Measurements from ENCODE around the gene STIM2.

STIM2 gene

DNA sequence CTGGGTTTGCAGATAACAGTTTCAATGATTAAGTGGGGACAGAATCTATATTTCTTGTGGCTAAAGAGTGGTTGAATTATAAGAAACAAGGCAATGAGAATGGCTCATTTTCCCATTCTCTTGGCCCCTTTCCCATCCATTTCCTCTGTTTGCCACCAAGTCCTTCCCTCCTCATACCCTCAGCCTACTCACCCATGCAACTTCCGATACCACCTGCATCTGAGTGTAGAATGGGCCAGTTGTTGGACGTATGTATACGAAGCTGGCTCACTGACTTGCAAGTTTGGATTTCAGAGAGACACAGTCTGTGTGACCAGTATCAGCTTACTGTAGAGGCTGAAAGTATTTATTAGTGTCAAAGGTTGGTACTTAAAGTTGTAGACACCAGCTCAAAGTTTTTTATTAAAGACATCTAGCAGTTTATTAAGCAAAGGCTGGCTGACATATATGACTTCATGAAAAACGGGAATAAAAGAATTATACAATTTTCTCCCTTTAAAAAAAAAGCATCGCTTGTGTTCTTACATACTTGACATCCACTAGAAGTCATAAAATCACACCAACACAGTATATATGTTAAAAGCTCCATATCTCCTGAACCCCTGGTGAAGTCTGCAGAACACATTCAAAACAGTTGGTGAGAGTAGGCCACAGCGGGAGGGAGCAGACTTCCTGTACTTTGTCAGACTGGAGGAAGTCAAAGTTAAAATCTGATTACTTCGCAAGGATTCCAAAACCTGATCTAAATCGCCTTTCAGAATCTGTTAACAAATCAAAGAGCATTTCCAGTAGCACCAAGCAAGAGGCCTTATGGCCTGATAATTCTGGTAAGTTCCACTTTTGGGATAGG lies 22.4 kb upstream of the STIM2 start:
- no peak for DNase-seq

DNA sequence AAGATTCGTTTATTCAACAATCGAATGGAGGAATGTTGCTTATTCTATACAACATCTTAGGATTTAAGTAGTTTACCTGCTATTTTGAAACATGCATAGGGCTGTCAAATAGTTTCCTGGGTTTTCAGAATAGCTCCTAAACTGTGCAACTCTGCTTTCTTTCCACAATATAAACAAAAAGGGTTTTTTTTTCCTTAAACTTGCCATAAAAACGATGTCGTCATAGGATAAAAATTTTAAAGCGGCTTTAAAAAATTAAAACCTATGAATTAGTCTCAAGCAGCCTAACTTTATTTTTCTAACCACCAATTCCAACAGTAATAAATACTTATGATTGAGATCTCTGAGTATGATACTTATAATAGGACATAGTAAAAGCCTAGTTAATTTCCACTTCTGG lies 21.6 kb upstream of the STIM2 start:
- DNase-seq = no peak

GRCh38 chr4:26839534-26839951 lies 21.1 kb upstream of the STIM2 start:
- no peak for DNase-seq

DNA sequence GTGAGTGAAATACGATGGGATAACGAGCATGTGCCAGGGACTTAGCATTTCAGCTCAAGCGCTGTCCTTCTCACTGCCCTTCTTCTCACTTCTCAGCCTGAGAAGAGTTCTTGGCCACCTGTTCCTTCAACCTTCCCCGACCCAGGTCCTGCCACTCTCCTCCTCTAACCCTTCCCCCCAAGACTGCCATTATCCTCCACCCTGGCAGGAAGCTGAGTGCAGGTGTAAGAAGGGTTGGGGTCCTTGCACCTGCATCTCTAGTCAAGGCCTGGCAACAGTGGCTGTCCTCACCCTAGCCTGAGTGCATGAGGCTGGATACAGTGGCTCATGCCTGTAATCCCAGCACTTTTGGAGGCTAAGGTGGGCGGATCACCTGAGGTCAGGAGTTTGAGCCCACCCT lies 19.9 kb upstream of the STIM2 start:
- DNase-seq = no peak

DNA sequence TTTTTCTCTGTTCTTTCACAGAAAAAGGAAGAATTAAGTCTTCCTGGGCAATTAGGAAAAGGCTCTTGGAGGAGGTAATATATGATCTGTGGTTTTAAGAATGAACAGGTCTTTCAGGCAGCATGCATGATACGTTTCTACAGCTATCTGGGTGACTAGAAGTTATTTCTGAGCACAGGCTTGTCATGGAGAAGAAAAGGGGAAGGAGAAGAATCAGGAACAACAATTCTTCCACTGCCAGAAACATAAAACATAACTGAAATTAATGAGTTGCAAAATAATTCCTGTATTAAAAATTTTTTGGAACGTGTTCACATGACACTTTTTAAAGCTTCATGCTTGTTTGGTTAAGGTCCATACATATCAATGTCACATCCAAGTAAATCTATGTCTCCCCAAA lies 17.7 kb upstream of the STIM2 start:
- DNase-seq = no peak

- DNase-seq = no peak
These were observed 10.1 kb upstream of the STIM2 start for GRCh38 chr4:26850528-26850927.

DNA sequence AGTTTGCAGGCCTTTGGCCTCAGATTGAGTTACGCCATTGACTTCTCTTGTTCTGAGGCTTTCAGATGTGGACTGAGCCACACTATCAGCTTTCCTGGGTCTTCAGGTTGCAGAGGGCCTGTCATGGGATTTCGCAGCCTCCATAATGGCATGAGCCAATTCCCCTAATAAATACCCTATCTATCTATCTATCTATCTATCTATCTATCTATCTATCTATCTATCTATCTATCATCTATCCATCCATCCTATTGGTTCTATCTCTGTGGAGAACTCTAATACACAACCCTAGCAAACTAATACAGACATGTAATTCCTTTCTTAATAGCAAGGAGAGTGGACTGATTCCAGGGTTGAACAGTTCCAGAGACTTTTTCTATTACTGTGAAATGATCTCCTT lies 9.5 kb upstream of the STIM2 start:
- no peak for DNase-seq

GRCh38 chr4:26854701-26855100 lies 5.9 kb upstream of the STIM2 start:
- DNase-seq = no peak

DNA sequence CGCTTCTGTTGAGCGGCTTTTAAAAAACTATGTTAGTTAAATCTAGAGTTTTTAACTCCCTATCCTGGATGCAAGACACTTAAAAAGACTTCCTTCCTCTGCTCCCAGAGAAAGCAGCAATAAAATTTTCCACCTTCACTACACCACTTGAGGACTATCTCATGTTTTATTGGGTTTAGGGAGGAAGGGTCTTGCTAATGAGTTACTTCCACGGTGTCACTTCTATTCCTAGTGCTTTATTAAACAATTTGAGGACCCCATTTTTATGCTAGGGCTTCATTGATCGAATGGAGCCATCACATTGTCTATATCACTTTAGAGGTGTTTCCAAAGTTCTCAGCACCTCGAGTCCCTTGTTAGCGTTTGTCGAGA lies 3.7 kb upstream of the STIM2 start:
- no peak for DNase-seq

DNA sequence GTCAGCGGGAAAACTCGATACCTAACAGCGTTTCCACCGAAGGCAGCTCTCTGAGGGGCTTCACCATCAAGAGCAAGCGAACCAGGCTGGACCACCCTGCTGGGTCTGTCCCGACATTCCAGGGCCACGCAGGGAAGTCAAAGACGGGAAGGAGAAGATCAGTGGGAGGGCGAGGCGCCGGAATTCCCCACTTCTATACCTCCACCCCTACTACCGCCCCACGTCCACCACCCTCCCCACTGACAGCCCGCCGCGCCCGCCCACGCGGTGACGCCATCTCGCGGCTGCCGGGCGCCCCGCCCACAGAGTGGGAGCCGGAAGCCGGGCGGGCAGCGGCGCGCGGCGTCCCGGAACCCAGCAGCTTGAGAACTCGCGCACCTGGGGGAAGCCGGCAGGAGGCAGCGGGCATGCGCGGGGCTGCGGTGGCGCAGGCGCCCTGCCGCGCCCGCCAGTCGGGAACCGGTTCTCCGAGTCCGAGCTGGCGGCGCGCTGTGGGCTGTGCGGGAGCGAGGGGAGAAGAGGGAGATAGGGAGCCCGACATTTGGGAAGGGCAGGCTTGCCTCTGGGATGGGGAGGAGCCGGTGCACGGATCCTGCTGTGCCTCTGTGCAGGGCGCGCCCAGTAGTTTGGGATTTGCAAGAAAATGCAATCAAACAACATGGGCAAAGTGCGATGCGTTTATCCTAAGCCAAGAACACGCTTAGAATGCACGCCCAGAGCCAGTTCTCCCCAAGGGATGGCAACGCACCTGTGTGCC lies 3.2 kb upstream of the STIM2 start:
- peak; percentile 54 for DNase-seq

DNA sequence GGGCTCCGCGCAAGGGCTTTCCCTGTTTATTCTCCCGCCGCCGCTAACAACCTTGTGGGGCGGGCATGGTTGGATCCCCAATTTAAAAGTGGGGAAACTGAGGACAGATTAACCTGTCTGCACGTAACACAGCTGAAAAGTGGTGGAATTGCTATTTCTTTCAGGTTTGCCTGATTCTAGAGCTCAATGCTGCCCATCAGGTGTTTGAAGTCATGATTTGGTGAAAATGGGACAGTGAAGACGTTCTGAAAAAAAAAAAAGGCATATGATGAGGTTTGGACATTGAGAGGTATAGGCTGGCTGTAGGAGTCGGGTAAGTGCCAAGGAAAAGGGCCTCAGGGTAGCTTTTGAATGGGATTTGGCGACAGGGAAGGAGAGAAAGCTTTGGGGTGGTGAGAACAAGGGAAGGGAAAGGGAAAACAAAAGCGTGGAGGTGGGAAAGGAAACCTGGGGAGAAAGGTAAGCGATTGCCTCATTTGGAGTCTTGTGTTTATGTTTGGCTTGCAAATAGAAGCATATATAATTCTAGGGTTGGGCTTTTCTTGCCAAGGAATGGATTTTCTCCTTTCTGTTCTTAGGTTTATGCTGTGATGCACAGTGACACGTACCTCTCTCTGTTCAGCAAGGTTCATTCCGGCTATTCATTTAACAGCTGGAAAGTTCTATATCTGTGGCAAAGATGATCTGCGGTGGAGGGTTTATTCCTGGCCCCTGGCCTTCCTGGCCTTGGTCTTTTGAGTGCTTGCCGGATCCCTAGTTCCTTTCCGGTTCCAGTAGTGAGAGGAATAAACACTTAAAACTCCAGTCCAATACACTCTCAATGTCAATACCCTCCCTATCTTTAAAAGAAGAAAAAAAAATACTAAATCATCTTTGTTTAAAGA lies 2.4 kb upstream of the STIM2 start:
- no peak for DNase-seq

DNA sequence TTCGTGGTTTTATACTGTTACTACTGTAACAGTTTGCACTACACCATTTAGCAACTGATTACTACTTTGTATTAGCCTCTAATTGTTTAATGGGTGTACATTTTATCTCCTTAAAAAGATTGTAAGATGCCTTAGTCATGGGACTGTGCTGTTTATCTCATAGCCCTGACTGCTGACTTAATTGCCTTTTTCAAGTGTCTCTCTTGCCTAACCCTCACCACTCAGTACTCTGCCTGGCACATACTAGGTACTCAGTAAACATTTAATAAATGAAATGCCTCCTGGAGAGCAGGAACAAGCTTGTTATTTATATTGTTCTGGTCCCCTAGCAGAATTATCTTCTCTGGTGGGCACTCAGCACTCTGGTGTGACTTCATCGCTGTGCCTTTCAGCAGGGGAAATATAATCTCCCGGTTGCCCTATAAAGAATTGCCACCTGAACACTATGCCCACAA lies 1.7 kb upstream of the STIM2 start:
- no peak for DNase-seq

- DNase-seq = no peak
These were observed 882 bp upstream of the STIM2 start for GRCh38 chr4:26859762-26860156.

DNA sequence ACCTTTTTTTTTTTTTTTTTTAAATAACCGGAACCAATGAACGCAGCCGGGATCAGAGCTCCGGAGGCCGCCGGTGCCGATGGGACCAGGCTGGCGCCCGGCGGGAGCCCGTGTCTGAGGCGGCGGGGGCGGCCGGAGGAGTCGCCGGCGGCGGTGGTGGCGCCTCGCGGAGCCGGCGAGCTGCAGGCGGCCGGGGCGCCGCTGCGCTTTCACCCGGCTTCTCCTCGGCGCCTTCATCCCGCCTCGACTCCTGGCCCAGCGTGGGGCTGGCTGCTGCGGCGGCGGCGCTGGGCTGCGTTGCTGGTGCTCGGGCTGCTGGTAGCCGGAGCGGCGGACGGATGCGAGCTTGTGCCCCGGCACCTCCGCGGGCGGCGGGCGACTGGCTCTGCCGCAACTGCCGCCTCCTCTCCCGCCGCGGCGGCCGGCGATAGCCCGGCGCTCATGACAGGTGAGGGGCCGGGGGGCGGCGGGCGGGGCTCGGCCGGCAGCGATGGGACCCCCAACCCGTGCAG lies 337 bp downstream of the STIM2 start:
- no peak for DNase-seq

- peak; percentile 24 for DNase-seq
These were observed 969 bp downstream of the STIM2 start for GRCh38 chr4:26861434-26862186.

- DNase-seq = no peak
These were observed 1.8 kb downstream of the STIM2 start for GRCh38 chr4:26862381-26862915.

DNA sequence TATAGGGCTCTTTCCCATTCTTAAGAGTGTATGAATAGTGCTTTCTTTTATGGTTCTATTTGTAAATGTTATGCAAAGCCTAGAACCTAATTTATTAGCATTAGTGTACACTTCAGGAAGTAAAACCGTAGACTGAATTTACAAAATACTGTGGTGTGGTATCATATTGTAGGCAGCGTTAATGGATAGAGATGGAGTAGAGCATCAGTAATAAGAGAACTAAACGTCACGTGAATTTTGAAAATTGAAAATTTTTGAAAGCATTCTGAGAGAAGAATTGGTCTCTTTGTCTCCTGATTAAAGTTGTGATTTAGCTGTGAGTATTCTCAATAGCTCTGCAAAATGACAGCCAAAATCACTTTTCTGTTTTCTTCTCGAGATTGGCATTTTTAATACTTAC lies 2.9 kb downstream of the STIM2 start:
- no peak for DNase-seq

DNA sequence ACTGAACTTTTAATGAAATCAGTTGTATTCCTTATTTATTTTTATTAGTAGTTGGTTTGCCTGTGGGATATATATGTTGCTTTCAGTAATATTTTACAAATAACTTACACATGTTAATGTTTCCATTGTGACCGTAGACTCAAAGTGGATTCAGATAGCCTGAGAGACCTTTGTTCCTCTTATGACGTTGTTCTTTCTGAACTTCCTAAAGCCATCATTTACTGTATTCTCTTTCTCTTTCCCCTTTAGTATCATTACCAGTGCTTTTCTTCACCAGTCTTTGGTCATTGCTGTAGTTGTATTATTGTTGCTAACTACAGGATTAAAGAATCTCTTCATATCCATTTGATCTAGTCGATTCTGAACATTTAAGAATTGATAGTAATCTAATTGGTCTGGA lies 4.3 kb downstream of the STIM2 start:
- no peak for DNase-seq

- no peak for DNase-seq
These were observed 5.6 kb downstream of the STIM2 start for GRCh38 chr4:26866203-26866602.

DNA sequence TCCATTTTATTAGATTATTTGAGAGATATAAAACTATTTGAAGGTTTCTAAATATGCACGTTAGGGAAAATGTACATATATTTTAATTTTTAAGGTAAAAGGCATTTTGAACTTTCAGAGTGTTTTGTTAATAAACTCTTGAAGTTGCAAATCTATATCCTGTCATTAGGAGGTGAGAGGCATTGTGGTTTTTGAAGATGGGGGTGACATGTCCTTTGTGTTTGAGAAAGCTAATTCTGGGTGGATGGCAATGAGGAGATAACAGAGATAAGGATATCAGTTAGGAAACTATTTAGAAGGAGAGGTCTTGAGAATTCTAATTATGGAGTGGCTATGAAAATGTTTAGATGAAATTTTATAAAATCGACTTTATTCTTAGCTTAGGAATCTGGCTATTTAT lies 6.1 kb downstream of the STIM2 start:
- DNase-seq = no peak

GRCh38 chr4:26867914-26868684 lies 7.5 kb downstream of the STIM2 start:
- DNase-seq = no peak
